SU-DHL-6 (cell line): Measurements from ENCODE around the gene FCMR.

Experiments
- EZH2phosphoT487 ChIP-seq: fragments of 200-600 bp; sonication (generic), shearing (Covaris generic); conservative IDR thresholded peaks from 2 replicates; pipeline ENCODE4 v1.6.1; 2018; ENCODE audit warnings: mild to moderate bottlenecking, antibody characterized with exemption, low read length, moderate library complexity, mixed read lengths
- TF ChIP-seq, protein P1 (sequence below): fragments of 200-600 bp; sonication (generic); IDR thresholded peaks from one replicate; pipeline ENCODE4 v1.5.1; 2017; ENCODE audit warnings: antibody characterized with exemption, mild to moderate bottlenecking, low read length, moderate library complexity; ENCODE audit not compliant: insufficient read depth, poor library complexity, severe bottlenecking

DNA sequence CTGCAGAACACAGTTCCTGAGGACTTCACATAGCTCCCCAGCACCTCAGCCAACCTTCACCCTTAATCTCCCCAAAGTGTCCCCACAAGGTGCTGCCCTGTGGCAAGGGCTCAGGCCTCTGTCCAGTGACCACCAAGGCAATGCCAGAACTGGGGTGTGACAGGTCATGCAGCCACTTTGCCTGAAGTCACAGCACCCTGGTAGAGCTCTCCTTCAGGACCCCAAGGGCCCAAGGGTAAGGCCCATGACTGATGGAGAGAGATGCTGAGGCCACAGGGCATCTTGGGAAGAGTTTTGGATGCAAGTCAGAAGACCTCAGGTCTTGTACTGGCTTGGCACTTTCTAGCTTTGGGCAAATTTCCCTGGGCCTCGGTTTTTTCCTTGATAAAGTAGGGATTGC, 783 bp upstream of the FCMR start:
- TF ChIP-seq, protein P1, sequence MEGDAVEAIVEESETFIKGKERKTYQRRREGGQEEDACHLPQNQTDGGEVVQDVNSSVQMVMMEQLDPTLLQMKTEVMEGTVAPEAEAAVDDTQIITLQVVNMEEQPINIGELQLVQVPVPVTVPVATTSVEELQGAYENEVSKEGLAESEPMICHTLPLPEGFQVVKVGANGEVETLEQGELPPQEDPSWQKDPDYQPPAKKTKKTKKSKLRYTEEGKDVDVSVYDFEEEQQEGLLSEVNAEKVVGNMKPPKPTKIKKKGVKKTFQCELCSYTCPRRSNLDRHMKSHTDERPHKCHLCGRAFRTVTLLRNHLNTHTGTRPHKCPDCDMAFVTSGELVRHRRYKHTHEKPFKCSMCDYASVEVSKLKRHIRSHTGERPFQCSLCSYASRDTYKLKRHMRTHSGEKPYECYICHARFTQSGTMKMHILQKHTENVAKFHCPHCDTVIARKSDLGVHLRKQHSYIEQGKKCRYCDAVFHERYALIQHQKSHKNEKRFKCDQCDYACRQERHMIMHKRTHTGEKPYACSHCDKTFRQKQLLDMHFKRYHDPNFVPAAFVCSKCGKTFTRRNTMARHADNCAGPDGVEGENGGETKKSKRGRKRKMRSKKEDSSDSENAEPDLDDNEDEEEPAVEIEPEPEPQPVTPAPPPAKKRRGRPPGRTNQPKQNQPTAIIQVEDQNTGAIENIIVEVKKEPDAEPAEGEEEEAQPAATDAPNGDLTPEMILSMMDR: no peak
- TF ChIP-seq EZH2phosphoT487: no peak
